H1 (cell line): ENCODE results near the gene LPAR3. TPM values are rescaled to one million over a fixed set of nuclear protein-coding genes. Genes with fewer than 3 reads are reported as not detected.

Source experiments
- RBBP5 ChIP-seq: IDR thresholded peaks from 2 replicates; pipeline ENCODE4 v1.7.1; 2012; ENCODE audit warnings: low read depth, mild to moderate bottlenecking, inconsistent platforms, low read length, moderate library complexity, borderline replicate concordance
- SP2 ChIP-seq: IDR thresholded peaks from 2 replicates; pipeline ENCODE4 v1.6.1; 2012; ENCODE audit warnings: mild to moderate bottlenecking, low read length, inconsistent platforms
- polyA plus RNA-seq, 7 experiments: library from polyadenylated mRNA; depleted of rRNA in 3 of 7; stranded (reverse) in 5 of 7; unstranded in 2 of 7; fragments of >200 nt in 5 of 7; fragments of 200-250 nt in 2 of 7; gene quantifications; 1 replicate in 5 of 7; 2 replicates in 1 of 7; 4 replicates in 1 of 7; pipeline versions ENCODE4 v1.2.1 to v1.2.3, GENCODE V29; 2011 to 2013; ENCODE audit warnings: missing spikeins in 2 of 7, mixed read lengths in 2 of 7
- total RNA-seq: library from RNA; stranded (reverse); fragmentation: NEBNext Ultra II Directional; extraction: Animal tissue kit (Norgen Biotek cat#: 25700); gene quantifications from 2 replicates; pipeline ENCODE4 v1.2.1, GENCODE V29; 2021
- TF ChIP-seq, protein P1 (sequence below): fragments of 300-600 bp; sonication (generic); IDR thresholded peaks from 2 replicates; pipeline ENCODE4 v1.7.1; 2012; ENCODE audit warnings: low read length, moderate library complexity, mild to moderate bottlenecking, inconsistent platforms; ENCODE audit not compliant: insufficient replicate concordance

Gene LPAR3
- total and polyA plus RNA-seq, 2 of the 8 experiments (the other 6 are each of a cell fraction or from before 2014, with no cell fraction given) = 17.1 to 25.4 TPM

- TF ChIP-seq, protein P1, sequence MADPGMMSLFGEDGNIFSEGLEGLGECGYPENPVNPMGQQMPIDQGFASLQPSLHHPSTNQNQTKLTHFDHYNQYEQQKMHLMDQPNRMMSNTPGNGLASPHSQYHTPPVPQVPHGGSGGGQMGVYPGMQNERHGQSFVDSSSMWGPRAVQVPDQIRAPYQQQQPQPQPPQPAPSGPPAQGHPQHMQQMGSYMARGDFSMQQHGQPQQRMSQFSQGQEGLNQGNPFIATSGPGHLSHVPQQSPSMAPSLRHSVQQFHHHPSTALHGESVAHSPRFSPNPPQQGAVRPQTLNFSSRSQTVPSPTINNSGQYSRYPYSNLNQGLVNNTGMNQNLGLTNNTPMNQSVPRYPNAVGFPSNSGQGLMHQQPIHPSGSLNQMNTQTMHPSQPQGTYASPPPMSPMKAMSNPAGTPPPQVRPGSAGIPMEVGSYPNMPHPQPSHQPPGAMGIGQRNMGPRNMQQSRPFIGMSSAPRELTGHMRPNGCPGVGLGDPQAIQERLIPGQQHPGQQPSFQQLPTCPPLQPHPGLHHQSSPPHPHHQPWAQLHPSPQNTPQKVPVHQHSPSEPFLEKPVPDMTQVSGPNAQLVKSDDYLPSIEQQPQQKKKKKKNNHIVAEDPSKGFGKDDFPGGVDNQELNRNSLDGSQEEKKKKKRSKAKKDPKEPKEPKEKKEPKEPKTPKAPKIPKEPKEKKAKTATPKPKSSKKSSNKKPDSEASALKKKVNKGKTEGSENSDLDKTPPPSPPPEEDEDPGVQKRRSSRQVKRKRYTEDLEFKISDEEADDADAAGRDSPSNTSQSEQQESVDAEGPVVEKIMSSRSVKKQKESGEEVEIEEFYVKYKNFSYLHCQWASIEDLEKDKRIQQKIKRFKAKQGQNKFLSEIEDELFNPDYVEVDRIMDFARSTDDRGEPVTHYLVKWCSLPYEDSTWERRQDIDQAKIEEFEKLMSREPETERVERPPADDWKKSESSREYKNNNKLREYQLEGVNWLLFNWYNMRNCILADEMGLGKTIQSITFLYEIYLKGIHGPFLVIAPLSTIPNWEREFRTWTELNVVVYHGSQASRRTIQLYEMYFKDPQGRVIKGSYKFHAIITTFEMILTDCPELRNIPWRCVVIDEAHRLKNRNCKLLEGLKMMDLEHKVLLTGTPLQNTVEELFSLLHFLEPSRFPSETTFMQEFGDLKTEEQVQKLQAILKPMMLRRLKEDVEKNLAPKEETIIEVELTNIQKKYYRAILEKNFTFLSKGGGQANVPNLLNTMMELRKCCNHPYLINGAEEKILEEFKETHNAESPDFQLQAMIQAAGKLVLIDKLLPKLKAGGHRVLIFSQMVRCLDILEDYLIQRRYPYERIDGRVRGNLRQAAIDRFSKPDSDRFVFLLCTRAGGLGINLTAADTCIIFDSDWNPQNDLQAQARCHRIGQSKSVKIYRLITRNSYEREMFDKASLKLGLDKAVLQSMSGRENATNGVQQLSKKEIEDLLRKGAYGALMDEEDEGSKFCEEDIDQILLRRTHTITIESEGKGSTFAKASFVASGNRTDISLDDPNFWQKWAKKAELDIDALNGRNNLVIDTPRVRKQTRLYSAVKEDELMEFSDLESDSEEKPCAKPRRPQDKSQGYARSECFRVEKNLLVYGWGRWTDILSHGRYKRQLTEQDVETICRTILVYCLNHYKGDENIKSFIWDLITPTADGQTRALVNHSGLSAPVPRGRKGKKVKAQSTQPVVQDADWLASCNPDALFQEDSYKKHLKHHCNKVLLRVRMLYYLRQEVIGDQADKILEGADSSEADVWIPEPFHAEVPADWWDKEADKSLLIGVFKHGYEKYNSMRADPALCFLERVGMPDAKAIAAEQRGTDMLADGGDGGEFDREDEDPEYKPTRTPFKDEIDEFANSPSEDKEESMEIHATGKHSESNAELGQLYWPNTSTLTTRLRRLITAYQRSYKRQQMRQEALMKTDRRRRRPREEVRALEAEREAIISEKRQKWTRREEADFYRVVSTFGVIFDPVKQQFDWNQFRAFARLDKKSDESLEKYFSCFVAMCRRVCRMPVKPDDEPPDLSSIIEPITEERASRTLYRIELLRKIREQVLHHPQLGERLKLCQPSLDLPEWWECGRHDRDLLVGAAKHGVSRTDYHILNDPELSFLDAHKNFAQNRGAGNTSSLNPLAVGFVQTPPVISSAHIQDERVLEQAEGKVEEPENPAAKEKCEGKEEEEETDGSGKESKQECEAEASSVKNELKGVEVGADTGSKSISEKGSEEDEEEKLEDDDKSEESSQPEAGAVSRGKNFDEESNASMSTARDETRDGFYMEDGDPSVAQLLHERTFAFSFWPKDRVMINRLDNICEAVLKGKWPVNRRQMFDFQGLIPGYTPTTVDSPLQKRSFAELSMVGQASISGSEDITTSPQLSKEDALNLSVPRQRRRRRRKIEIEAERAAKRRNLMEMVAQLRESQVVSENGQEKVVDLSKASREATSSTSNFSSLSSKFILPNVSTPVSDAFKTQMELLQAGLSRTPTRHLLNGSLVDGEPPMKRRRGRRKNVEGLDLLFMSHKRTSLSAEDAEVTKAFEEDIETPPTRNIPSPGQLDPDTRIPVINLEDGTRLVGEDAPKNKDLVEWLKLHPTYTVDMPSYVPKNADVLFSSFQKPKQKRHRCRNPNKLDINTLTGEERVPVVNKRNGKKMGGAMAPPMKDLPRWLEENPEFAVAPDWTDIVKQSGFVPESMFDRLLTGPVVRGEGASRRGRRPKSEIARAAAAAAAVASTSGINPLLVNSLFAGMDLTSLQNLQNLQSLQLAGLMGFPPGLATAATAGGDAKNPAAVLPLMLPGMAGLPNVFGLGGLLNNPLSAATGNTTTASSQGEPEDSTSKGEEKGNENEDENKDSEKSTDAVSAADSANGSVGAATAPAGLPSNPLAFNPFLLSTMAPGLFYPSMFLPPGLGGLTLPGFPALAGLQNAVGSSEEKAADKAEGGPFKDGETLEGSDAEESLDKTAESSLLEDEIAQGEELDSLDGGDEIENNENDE = no peak
- TF ChIP-seq RBBP5 = no peak
- no peak for TF ChIP-seq SP2
- TF ChIP-seq, all 59 proteins: peak for 0
Observed at GRCh38 chr1:84913555-84913892, 20.5 kb upstream of the LPAR3 start (continued).
